Renal cortical epithelial cell (primary cell): ENCODE measurements around the gene SNRPA. TPM values are rescaled to one million over a fixed set of nuclear protein-coding genes. Genes with fewer than 3 reads are reported as not detected.

ENCODE experiments used
- total RNA-seq: library from RNA; depleted of rRNA; stranded (reverse); fragments of >200 nt; gene quantifications from 2 replicates; pipeline ENCODE4 v1.2.3, GENCODE V29; 2014

The SNRPA gene
- total RNA-seq, 1 donor from 2014 or later: 17.4 TPM

Other genes starting within 250 kb of the SNRPA start
- gene SHKBP1, start 174.3 kb upstream of the SNRPA start, total RNA-seq: 32.8 and 53.5 TPM in 2 replicates
- gene LTBP4, start 149.8 kb upstream of the SNRPA start, total RNA-seq: 14.9 and 15.5 TPM in 2 replicates
- gene NUMBL, start 60.6 kb upstream of the SNRPA start, total RNA-seq: 9.9 and 31.0 TPM in 2 replicates
- 18.6 and 44.0 TPM in 2 replicates for gene COQ8B, start 34.3 kb upstream of the SNRPA start, total RNA-seq
- 17.6 and 25.0 TPM in 2 replicates for gene ITPKC, start 34.1 kb upstream of the SNRPA start, total RNA-seq
- 0.35 and 4.5 TPM in 2 replicates for gene ACTMAP, start 726 bp upstream of the SNRPA start, total RNA-seq
- not detected in 2 replicates for gene MIA, start 24.3 kb downstream of the SNRPA start, total RNA-seq
- 5.9 and 9.9 TPM in 2 replicates for gene RAB4B, start 27.0 kb downstream of the SNRPA start, total RNA-seq
- gene EGLN2, start 48.0 kb downstream of the SNRPA start, total RNA-seq: 76.1 and 89.3 TPM in 2 replicates
- not detected in 2 replicates for gene CYP2A6, start 99.2 kb downstream of the SNRPA start, total RNA-seq
- gene CYP2A7, start 131.0 kb downstream of the SNRPA start, total RNA-seq: not detected in 2 replicates
- gene CYP2B6, start 240.1 kb downstream of the SNRPA start, total RNA-seq: 0.05 TPM in 1 of 2 replicates, not detected in the other